NCI-H526 (cell line): ENCODE measurements around the gene TDRD7.

ENCODE experiments used
- DNase-seq, 2 experiments: peaks; one replicate each; lab custom pipeline; 2025; lab: John Stamatoyannopoulos, UW

The TDRD7 gene

DNA sequence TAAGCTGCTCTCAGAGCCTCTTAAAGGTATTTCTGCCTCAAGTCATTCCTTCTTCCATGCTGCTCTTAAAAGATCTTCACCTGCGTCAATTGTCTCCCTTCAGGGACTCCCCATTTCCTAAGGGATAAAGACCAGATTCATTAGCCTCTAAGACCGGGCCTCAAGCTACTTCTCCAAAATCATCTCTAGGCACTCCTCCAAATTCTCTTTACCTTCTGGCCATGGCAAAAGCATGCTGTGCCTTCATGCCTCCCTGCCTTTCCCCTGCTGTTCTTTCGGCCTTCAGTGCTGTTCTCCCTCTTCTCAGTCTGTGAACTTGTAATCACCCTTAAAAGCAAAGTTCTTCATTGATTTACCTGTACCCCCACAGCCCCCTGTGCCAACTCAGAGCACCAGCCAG lies 93.9 kb downstream of the TDRD7 start:
- DNase-seq = no peak

DNA sequence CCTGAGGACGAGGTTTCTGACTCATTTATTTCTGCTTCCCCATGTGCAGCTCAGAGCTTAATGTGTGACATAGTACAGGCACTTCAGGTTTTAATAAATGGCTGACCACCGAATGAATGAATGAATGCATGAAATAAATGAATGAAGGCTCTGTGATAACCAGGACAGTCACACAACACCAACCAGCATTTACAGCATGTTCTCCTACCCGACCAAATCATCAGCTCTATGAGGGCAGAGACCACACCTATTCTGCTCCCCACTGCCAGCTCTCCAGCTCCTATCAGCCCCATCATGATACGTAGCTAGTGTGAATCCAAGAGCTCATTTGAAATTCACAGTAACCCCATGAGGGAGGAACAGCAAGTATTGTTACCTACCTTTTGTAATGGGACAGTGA lies 94.4 kb downstream of the TDRD7 start:
- DNase-seq = no peak

DNA sequence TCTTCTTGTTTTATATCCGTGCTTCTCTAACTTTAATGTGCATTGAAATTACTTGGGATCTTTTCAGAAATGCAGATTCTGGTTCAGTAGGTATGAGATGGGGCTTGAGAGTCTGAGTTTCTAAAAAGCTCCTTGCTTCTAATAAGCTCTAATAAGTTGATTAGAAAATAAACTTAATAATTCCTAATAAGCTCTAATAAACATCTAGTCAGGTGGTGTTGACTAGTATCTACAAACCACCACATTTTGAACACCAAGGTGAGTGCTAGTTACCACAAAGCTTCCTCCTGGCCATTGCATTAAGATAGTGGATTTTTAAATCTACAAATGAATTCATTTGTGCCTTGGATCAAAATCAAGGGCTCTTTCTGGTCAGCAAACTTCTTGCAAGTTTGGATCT lies 94.9 kb downstream of the TDRD7 start:
- no peak for DNase-seq

DNA sequence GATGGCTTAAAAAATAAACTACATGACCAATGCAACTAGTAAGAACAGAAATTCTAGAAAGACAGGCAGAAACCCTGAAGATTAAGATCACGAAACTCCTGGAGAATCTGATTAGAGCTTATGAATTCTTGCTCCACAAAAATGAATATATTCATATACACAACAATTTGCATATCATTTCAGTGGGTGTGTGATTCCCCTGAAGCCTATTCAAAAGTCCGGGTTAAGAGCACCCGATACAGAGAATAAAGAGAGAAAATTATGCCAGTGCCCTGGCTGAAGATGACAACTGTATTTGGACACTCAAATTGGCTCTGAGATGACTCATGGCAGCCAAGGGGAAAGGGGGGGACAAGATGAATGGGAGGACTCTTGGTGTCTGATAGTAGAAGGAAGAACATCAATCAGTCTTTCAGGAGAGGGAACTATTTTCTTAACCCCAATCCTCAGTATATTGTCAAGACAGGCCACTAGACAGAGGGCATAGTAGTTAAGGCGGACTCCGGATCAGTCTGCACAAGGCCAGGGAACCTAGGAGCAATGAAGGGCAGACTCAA lies 95.6 kb downstream of the TDRD7 start:
- DNase-seq = peak in 1 of 2 experiments; percentile 16

DNA sequence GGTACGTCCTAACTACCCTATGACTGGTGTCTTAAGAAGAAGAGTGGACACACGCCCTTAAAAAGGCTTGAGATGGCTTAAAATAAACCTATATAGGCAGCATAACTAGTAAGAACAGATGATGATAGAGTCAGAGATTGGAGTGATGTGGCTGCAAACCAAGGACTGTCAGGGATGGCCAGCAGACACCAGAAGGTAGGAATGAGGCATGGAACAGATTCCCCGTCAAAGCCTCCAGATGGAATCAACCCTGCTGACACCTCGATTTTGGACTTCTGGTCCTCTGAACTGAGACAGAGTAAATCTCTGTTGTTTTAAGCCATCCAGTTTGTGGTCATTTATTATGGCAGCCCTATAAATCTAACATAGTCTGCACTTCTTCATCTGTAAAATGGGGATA lies 97.0 kb downstream of the TDRD7 start:
- DNase-seq = no peak

DNA sequence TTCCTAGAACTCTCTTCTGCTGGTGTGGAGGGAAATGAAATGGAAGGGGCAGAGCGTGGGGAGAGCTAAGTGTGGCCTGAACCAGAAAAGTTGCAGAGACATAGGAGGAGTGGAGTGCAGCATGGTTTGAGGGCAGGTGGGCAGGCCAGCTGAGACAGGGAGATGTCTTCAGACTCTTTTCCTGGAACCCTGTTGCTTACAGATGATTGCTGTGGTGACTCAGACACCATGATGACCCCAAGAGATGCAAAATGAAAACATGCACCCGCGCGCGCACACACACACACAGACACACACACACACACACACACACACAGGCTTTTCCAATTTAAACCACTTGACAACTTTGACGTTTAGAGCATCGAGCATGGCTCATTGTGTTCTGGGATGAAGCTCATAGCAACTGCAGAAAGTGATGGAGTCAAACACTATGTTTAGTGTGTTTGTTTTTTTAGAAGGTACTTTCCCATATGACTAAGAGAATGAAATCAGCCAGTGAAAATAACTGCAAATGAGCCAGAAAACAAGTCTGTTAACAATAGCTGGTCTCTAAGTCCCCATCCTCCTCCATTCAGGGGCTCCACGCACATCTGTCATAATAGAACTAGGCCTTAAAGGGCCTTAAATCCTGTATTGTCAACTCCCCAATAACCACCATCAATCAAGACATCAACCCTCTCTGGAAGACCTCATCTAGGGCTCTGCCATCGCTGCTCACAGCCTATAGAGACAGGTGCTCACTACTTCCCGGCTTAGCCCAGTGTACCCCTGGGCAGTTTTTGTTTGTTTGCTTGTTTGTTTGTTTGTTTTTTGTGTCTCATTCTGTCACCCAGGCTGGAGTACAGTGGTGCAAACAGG lies 99.1 kb downstream of the TDRD7 start:
- no peak for DNase-seq

DNA sequence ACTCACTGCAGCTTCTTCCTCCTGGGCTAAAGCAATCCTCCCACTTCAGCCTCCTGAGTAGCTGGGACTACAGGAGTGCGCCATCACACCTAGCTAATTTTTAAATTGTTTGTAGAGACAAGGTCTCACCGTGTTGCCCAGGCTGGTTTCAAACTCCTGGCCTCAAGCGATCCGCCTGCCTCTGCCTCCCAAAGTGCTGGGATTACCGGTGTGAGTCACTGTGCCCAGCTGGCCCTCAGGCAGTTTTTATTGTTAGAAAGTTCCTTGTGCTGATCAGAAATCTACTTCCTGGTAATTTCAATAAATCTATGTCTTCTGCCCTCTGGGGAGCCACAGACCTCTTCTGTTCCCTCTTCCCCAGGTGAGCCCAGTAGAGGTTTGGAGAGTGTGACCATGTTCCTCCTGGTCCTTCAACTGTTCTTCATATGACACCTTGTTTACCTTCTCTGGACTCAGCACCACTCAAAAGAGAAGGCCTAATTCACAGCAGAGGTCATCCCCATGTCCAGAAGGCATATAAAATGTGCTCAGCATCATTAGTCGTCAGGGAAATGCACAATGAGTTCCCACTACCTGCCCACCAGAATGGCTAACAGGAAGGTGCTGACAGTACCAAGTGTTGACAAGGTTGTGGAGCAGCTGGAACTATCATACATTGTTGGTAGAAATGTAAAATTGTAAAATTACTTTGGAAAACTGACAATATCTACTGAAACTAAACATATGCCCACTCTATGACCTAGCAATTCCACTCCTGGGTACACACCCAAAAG lies 99.9 kb downstream of the TDRD7 start:
- DNase-seq = no peak

DNA sequence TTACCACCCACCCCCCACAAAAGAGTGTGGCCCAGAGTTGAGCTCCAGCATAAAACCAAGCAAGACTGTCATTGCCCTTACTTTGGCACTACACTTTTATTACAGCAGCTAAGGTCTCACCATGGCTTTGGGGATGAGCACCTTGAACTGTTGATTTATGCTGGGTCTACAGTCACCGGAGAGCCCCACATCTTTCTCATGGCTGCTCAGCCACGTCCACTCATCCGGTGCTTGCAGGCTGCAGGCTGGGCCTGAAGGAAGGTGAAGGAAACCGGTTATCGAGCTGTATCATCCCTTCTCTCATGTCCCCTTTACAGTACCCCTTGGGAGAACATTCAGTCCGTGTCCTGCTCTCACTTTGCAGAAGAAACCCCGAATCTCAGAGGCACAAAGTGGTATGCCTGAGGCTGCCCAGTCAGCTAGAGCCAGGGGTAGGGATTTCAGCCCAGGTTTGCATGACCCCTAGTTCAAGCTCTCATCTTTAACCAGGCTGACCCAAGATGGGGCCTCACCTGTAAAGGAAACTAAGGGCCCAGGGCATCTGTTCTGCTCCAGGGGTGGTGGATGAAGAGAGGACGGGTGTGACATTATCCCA lies 101.2 kb downstream of the TDRD7 start:
- no peak for DNase-seq

DNA sequence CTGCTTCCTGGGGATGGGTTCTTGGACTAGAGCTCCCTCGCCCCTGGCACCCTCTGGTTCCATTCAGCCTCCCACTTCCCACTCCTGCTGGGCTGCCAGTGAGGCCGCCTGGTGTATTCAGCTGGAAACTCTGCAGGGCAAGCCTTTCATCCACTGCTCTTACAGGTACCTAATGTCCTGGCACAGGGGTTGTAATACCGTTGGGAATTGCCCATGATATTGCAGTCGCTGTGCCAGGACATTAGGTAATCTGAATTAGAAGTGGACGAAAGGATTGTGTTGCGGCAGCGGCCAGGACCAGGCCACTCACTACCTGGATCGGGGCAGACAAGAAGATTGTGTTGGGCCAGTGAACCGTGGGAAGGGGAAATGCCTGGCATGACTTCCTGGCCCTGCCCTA lies 102.6 kb downstream of the TDRD7 start:
- no peak for DNase-seq

DNA sequence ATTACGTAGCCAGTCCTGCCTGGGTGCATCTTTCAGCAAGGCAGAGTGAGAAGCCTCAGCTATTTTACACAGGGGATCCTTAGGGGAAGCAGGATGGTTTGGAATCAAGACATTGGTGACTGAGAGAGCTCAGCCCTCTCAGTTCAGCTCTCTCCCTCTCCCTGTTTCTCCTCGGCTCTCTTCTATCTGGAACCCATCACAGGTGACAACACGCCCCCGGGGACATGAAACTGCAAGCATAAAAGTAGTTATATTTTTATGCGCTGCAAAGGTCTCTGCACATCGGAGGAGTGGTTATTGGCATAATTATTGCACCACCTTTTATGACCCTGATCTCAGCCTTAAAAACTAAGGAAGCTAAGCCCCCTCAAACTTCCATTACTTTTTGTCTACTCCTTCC lies 103.8 kb downstream of the TDRD7 start:
- no peak for DNase-seq

DNA sequence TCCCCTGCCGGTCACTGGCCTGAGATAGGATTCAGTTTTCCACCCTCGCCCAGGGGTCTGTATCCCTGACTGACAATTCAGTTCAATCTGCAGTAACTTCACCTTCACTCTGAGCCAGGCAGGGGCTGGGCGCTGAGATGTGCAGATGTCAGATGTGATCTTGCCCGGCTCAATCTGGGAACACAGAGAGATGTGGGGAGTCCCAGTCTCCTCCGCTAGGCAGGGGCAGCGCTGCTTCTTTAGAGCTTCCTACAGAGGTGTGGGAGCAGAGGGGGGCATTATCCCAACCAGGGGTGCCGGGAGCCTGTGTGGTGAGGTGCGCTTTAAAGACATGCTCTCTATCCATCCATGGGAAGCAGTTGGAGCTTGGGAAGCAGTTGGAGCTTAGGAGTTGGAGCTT lies 104.2 kb downstream of the TDRD7 start:
- DNase-seq = no peak

DNA sequence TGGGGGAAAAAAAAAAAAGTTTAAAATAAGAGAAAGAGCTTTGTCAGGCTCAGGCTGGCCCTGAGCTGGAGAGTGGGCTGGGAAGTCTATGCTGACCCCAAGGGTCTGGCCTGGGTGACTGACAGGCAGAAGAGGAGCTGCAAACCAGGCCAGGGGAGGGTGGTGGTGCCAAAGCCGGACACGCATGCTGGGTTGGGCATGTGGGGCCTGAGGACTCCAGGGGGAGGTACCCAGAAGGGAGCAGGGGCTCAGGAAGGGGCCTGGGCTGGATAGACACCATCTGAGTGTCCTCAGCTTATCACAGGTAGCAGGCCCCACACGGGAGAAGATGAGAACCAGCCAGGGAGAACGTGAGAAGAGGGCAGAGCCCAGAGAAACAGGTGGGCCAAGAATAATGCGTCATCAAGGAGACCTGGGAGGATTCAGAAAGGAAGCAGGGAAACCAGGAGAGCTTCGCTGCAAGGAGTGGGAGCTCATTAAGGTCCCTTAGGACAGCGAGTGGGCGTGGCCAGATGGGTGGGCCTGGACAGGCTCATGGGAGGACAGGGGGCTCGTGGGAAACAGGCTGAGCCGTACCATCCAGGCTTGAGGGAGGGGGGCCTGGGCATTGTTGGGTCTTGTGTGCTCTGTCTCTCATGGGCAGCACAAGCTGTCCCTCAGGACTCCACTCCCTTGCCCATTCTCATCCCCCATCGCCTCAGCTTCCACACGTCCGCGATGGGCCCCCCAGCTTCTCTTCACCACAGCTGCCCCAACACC lies 105.6 kb downstream of the TDRD7 start:
- no peak for DNase-seq

DNA sequence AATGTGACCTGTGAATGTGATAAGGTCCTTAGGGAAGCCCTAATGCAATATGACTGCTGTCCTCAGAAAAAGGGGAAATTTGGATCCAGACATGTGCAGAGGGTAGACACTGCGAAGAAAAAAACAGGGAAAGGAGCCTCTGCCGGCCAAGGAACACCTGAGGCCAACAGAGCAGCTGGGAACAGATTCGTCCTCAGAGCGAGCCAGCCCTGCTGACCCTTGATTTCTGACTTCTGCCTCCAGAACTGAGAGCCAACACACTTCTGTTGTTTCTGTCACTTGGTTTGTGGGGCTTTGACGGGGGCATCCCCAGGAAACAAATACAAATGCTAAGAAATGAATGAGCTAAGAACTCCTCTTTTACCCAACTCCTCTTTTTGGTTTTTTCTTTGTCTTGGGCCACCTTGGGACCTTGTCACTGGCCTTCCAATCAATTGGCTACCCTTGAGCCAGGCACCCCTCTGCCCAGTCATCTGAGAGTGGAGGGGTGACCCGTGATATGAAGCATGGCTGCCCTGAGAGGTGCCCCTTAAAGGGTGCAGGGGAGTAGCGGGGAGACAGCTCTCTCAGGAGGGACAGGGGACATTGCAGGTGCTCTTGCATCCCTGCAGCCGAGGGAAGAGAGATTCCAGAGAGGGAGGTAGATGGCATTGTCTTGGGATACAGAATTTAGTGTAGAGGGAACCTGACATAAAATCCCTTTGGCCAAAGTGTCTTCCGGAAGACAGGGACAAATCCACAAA lies 106.4 kb downstream of the TDRD7 start:
- DNase-seq = no peak

DNA sequence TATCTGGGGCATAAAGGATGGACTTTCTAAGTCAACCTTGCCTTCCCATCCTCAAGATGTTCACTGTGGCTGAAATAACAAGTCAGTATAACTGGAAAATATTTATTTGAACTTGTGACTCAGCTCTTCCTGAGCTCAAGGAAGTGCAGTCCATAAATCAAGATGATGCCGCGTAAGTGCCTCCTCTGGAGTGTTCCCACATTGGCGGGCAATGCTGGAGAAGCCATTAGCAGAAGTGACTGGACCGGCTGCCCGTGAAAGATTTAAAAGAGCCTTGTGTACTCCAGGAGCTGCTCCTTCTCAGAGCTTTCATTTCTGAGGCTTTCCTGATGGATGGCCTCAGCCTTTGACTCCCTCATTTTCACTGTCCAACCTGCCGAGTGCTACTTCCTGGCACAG lies 107.0 kb downstream of the TDRD7 start:
- no peak for DNase-seq

DNA sequence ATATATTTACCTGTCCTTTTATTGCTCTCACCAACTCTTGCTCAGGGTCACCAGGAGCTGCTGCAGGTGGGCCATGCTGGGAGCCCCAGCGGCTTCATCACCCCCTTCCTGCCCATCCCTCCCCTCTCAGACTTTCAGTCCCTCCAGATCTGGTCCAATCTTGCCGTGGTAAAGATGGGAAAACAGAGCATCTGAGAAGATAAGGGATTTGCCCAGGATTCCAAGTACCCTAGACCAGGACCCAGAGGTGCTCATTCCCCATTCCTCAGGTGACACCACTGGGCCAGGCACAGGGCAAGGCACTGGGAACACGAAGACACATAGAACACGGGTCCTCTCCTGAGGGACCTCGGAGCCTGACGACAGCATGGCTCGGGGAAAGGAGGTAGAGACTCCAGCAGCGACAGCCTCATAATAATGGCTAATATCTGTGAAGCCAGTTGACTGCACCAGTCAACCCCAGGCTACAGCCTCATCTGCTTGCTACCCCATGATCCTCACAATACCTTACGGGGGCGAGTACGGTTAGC lies 107.6 kb downstream of the TDRD7 start:
- no peak for DNase-seq

DNA sequence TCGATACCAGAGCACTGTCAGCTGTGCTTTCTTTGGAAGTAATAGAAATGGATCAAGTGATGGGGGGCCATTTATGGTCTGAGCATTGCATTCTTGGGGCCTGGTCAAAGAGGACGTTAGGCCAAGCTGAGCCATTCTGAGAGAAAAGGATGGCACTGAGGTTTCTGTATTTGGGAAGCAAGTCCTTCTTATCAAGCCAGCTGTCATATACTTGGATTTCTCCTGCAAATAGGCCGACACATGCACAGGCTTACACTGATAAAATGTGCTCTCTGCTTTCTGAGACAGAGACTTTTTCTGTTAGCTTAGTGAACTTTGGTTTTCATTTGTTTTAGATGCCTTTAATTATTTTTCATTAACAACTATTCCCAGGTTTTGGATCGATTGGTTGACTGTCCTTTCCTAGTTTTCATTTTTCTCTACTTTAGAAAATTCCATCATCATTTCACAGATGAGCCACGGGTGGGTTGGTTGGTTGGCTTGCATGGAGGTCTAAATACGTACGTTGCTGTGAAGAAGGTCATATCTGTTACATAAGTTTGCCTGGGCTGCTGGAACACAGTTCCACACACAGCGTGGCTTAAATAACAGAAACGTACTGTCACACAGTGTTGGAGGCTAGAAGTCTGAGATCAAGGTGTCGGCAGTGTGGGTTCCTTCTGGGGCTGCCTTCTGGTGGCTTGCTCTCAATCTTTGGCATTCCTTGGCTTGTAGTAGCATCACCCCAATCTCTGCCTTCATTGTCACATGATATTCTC lies 109.9 kb downstream of the TDRD7 start:
- DNase-seq = no peak

DNA sequence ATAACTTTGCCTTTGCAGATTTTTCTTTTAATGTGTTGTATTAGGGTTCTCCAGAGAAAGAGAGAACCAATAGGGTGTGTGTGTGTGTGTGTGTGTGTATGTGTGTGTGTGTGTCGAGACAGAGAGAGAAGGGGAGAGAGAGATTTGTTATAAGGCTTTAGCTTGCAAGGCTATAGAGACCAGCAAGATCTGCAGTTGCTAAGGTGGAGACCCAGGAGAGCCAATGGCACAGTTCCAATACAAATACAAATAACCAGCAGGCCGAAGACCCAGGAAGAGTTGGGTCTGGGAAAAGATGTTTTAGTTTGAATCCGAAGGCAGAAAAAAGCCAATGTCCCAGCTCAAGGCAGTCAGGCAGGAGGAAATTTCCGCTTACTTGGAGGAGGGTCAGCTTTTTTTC lies 112.5 kb downstream of the TDRD7 start:
- DNase-seq = no peak

DNA sequence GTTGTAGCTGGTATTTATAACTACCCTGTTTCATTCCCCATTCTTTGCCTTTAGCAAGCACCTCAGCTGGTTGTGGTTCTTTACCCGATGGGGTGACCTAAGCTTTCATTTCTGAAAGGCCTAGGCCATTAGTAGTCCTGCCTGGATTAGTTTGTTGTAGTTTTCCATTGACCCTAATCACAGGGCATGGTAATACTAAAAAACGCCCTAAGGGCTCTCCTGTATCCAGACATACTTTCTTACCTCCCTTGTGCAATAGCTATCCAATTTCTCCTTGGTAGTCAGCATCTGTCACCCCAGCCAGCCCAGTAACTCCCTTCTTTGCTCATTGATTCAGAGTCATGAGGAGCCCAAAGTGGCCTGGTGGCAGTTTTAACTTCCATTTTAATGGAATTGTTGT lies 113.6 kb downstream of the TDRD7 start:
- no peak for DNase-seq

DNA sequence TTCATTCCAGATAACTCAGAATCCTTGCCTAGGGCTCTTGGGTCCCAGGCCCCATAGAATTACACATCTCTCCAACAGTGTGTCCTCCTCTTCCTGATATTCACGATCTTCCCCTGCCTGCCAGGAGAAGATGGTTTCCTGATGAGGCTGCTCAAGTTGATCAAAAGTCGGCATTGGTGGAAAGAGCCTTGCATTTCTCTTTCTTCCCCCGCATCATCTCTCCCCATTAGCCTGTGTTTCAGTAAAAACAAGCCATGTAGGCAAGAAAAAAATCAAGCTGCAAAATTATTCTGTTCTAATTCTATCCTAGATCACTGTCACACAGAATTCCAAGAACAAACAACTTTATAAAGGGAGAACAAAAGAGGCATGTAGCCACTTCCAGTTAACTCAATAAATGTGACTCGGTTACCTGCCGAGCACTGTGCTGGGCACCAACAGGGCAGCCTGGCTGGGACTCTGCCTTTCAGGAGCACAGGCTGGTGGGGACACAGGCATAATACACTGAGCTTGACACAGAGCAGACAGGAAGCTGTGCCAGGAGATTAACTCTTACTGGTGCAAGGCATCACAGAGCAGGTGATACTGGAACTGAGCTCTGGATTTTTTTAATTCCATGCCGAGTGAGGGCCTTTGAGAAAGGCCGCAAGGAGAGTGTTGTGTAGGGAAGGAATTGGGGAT lies 115.1 kb downstream of the TDRD7 start:
- DNase-seq = no peak
